ENCODE data around the gene CARS1. TPM values are rescaled to one million over a fixed set of nuclear protein-coding genes. Genes with fewer than 3 reads are reported as not detected.

Gene CARS1
- total RNA-seq, 1 donor from 2014 or later, result 17.2 TPM

DNA sequence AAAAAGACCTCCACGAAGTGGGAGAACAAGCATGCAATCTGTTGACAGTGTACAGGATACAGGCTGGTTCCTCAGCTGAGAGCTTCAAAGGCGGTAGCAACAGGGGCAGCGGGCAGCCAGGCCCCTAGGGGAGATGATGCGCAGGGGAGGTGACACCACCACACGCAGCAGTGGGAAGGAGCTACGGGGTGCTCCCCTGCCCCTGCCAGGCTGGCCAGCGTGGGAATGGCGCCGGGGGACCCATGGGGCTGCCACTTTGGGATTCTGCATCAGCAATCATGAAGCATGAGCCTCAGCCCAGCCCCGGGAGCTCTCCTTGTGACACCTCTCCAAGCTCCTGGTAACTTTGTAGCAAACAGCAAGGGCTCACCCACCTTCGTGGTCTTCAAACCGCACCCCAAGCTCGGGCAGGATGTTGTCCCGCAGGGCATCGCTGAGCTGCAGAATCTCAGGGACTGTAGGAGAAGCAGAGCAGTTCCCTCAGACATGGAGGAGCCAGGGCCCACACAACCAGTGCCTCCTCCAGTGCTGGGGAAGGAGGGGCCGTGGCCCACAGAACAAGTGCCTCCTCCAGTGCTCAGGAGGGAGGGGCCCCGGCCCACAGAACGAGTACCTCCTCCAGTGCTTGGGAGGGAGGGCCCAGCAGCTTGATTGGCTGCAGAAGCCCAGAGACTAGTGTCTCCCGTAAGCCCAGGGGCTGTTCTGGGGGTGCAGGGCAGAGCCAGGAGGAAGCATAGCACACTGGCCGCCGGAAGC lies 50.5 kb downstream of the CARS1 start:
- H3K27me3 Mint-ChIP-seq (ENCODE audit: insufficient read depth, low read depth), result peaks cover 6% of the 10 kb centered on the region
- Histone ChIP-seq H3K27me3 (no peaks in the 10 kb centered on the region), H3K27ac (no peak overlapping the region), H3K4me3 (no peak overlapping the region), H3K36me3 (no peaks in the 10 kb centered on the region), H3K79me2 (ENCODE audit: low read depth) (no peaks in the 10 kb centered on the region), H4K20me1 (ENCODE audit: low read depth) (no peaks in the 10 kb centered on the region), H2AFZ (replicated peaks) (no peak overlapping the region), H3K4me1 (no peaks in the 10 kb centered on the region), H3K4me2 (no peak overlapping the region), H3K9me3 (ENCODE audit: low read depth) (no peaks in the 10 kb centered on the region), H3K9ac (no peak overlapping the region), H3F3A (ENCODE audit: low read depth) (no peaks in the 10 kb centered on the region)
- no peak for DNase-seq (ENCODE audit: low spot score)
- no peaks in the 10 kb centered on the region for H3K4me1 Mint-ChIP-seq
- peaks cover 16% of the 10 kb centered on the region for H3K36me3 Mint-ChIP-seq
- no peak overlapping the region for H3K4me3 Mint-ChIP-seq
- no peak overlapping the region for H3K27ac Mint-ChIP-seq
- no peaks in the 10 kb centered on the region for H3K9me3 Mint-ChIP-seq
- TF ChIP-seq EZH2 (IDR thresholded peaks at IDR 0.05) (no peak), EZH2phosphoT487 (IDR thresholded peaks at IDR 0.05) (no peak)
- TF ChIP-seq, protein P1, sequence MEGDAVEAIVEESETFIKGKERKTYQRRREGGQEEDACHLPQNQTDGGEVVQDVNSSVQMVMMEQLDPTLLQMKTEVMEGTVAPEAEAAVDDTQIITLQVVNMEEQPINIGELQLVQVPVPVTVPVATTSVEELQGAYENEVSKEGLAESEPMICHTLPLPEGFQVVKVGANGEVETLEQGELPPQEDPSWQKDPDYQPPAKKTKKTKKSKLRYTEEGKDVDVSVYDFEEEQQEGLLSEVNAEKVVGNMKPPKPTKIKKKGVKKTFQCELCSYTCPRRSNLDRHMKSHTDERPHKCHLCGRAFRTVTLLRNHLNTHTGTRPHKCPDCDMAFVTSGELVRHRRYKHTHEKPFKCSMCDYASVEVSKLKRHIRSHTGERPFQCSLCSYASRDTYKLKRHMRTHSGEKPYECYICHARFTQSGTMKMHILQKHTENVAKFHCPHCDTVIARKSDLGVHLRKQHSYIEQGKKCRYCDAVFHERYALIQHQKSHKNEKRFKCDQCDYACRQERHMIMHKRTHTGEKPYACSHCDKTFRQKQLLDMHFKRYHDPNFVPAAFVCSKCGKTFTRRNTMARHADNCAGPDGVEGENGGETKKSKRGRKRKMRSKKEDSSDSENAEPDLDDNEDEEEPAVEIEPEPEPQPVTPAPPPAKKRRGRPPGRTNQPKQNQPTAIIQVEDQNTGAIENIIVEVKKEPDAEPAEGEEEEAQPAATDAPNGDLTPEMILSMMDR (IDR thresholded peaks at IDR 0.05), result no peak

DNA sequence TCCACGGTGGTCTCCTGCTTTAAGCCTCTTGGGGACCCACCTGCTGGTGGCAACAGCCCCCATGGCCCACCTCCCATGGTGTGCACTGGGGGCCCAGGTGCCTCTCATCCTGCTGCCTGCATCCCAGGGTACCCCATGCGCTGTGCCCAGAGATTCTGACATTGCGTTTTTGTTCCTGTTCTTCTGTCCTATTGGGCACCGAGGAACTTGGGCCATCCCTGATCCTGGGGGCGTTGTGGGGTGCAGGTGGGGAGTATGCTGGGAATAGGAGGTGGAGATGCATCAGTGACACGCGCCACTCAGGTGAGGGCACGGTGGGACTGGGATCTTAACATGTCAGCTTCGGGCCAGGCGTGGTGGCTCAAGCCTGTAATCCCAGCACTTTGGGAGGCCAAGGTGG lies 52.7 kb downstream of the CARS1 start:
- peaks cover 24% of the 10 kb centered on the region for H3K36me3 Mint-ChIP-seq
- Histone ChIP-seq H3F3A (ENCODE audit: low read depth) (peaks cover 5% of the 10 kb centered on the region), H3K27me3 (no peaks in the 10 kb centered on the region), H3K4me1 (peaks cover 12% of the 10 kb centered on the region), H3K4me2 (no peak overlapping the region), H3K9me3 (ENCODE audit: low read depth) (no peaks in the 10 kb centered on the region), H4K20me1 (ENCODE audit: low read depth) (peaks cover 6% of the 10 kb centered on the region), H3K36me3 (no peaks in the 10 kb centered on the region), H3K79me2 (ENCODE audit: low read depth) (no peaks in the 10 kb centered on the region), H3K9ac (no peak overlapping the region), H3K27ac (no peak overlapping the region), H2AFZ (replicated peaks) (no peak overlapping the region), H3K4me3 (no peak overlapping the region)
- TF ChIP-seq EZH2 (IDR thresholded peaks at IDR 0.05) (no peak), EZH2phosphoT487 (IDR thresholded peaks at IDR 0.05) (no peak)
- TF ChIP-seq, protein P1 (IDR thresholded peaks at IDR 0.05), result no peak
- no peak overlapping the region for H3K27ac Mint-ChIP-seq
- DNase-seq (ENCODE audit: low spot score), result no peak
- H3K27me3 Mint-ChIP-seq (ENCODE audit: insufficient read depth, low read depth), result peaks cover 8% of the 10 kb centered on the region
- H3K4me1 Mint-ChIP-seq, result peaks cover 11% of the 10 kb centered on the region
- H3K4me3 Mint-ChIP-seq, result no peak overlapping the region
- H3K9me3 Mint-ChIP-seq, result no peaks in the 10 kb centered on the region

DNA sequence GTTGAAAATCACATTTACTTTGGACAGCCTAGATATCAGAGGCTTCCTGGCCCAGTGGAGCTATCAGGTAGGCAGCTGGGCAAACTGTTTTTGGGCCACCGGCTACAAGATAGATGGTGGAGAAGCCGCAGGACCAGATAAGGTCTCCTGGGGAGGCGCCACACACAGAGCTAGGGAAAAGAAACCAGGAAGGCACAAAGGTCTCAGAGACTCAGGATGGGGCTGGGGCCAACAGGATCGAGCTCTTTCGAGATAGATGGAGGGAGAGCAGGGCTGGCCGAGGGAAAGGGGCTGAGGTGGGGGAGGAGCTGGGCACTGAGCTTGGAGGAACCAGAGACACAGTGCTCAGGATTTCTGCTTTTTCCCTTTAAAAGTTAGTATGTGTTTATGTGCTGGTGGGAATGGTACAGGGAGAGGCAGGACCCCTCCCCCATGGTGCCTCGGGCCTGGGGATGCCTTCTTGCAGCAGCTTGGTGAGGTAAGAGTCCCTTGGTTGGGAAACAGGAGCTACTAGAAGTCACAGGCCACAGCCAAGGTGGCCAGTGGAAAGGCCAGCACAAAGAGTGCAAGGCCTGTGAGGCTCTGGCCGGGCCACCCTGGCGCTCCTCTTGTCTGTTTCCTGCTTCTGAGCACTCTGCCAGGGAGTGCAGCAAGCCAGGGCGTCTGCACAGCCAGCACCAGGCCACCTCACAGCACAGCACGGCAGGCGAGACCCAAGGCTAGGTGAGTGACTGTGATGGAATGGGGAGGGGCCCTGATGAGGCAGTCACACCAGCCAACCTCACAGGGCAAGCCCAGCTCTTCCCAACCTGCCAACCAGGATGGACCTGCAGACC lies 53.6 kb downstream of the CARS1 start:
- Histone ChIP-seq H3K4me1 (peaks cover 12% of the 10 kb centered on the region), H3K36me3 (no peaks in the 10 kb centered on the region), H3K27me3 (no peaks in the 10 kb centered on the region), H3K27ac (no peak overlapping the region), H4K20me1 (ENCODE audit: low read depth) (peaks cover 6% of the 10 kb centered on the region), H3K9ac (no peak overlapping the region), H3K4me2 (no peak overlapping the region), H3F3A (ENCODE audit: low read depth) (peaks cover 5% of the 10 kb centered on the region), H3K4me3 (no peak overlapping the region), H3K9me3 (ENCODE audit: low read depth) (no peaks in the 10 kb centered on the region), H2AFZ (replicated peaks) (no peak overlapping the region), H3K79me2 (ENCODE audit: low read depth) (no peaks in the 10 kb centered on the region)
- Mint-ChIP-seq H3K9me3 (no peaks in the 10 kb centered on the region), H3K4me3 (no peak overlapping the region), H3K27ac (no peak overlapping the region), H3K27me3 (ENCODE audit: insufficient read depth, low read depth) (peaks cover 10% of the 10 kb centered on the region), H3K4me1 (peaks cover 11% of the 10 kb centered on the region), H3K36me3 (peaks cover 19% of the 10 kb centered on the region)
- DNase-seq (ENCODE audit: low spot score), result no peak
- TF ChIP-seq, protein P1 (IDR thresholded peaks at IDR 0.05), result no peak
- TF ChIP-seq EZH2 (IDR thresholded peaks at IDR 0.05), result no peak
- no peak for TF ChIP-seq EZH2phosphoT487 (IDR thresholded peaks at IDR 0.05)

Measured in neural progenitor cell (in vitro differentiated cells).